SU-DHL-6 (cell line): ENCODE measurements around the gene SNX15.

ENCODE experiments used
- H2AFZ ChIP-seq: fragments of 200-600 bp; sonication (generic); 2 replicates; pipeline ENCODE4 v1.6.1; 2014; ENCODE audit warnings: low read depth, mild to moderate bottlenecking, moderate library complexity, mixed read lengths, antibody characterized with exemption, low read length; ENCODE audit not compliant: severe bottlenecking
- H3F3A ChIP-seq: fragments of 200-600 bp; shearing (Covaris generic); 2 replicates; pipeline ENCODE4 v1.6.0; 2016; ENCODE audit warnings: antibody characterized with exemption, mild to moderate bottlenecking; ENCODE audit not compliant: insufficient read depth
- H3K27ac ChIP-seq: fragments of 200-600 bp; sonication (generic); 2 replicates; pipeline ENCODE4 v1.5.1; 2016; ENCODE audit warnings: low read depth, mild to moderate bottlenecking, low read length, moderate library complexity, mixed read lengths
- H3K27me3 ChIP-seq: fragments of 200-600 bp; sonication (generic), shearing (Covaris generic); 2 replicates; pipeline ENCODE4 v1.6.0; 2014; ENCODE audit warnings: mild to moderate bottlenecking, low read length
- H3K36me3 ChIP-seq: fragments of 200-600 bp; sonication (generic); 2 replicates; pipeline ENCODE4 v1.6.1; 2014; ENCODE audit warnings: mild to moderate bottlenecking, low read length, mixed read lengths
- H3K4me2 ChIP-seq: fragments of 300-600, 200-600 bp; shearing (Covaris generic), sonication (generic); 2 replicates; pipeline ENCODE4 v1.6.0; 2014; ENCODE audit warnings: low read length, low read depth, mild to moderate bottlenecking; ENCODE audit not compliant: poor library complexity, severe bottlenecking
- H3K4me3 ChIP-seq: fragments of 200-600 bp; sonication (generic); 2 replicates; pipeline ENCODE4 v1.5.1; 2014; ENCODE audit warnings: antibody characterized with exemption, low read length, mild to moderate bottlenecking, mixed read lengths; ENCODE audit not compliant: insufficient read depth, poor library complexity, severe bottlenecking
- H3K79me2 ChIP-seq: fragments of 200-600 bp; sonication (generic); 2 replicates; pipeline ENCODE4 v1.6.1; 2014; ENCODE audit warnings: mild to moderate bottlenecking, low read length, moderate library complexity; ENCODE audit not compliant: insufficient read depth
- H3K9ac ChIP-seq: fragments of 200-600 bp; sonication (generic); 2 replicates; pipeline ENCODE4 v1.7.0; 2014; ENCODE audit warnings: mild to moderate bottlenecking, low read length
- H3K9me2 ChIP-seq: fragments of 200-600 bp; sonication (generic); replicated peaks from 2 replicates; pipeline ENCODE4 v1.6.1; 2014; ENCODE audit warnings: low read length; ENCODE audit not compliant: insufficient read depth
- H3K9me3 ChIP-seq: fragments of 200-600 bp; sonication (generic); 2 replicates; pipeline ENCODE4 v1.6.1; 2014; ENCODE audit warnings: low read length, mixed read lengths; ENCODE audit not compliant: insufficient read depth
- H4K20me1 ChIP-seq: fragments of 200-600 bp; sonication (generic); 2 replicates; pipeline ENCODE4 v1.6.1; 2014; ENCODE audit warnings: low read depth, mild to moderate bottlenecking, antibody characterized with exemption, low read length, moderate library complexity, mixed read lengths
- EZH2phosphoT487 ChIP-seq: fragments of 200-600 bp; sonication (generic), shearing (Covaris generic); conservative IDR thresholded peaks from 2 replicates; pipeline ENCODE4 v1.6.1; 2018; ENCODE audit warnings: mild to moderate bottlenecking, antibody characterized with exemption, low read length, moderate library complexity, mixed read lengths
- TF ChIP-seq, protein P1 (sequence below): fragments of 200-600 bp; sonication (generic); IDR thresholded peaks from one replicate; pipeline ENCODE4 v1.5.1; 2017; ENCODE audit warnings: antibody characterized with exemption, mild to moderate bottlenecking, low read length, moderate library complexity; ENCODE audit not compliant: insufficient read depth, poor library complexity, severe bottlenecking

SNX15 gene

GRCh38 chr11:65085446-65085845 lies 58.2 kb downstream of the SNX15 start:
- no peak overlapping the region for H3K27ac ChIP-seq
- H3F3A ChIP-seq: no peaks in the 10 kb centered on the region
- no peaks in the 10 kb centered on the region for H4K20me1 ChIP-seq
- peak overlapping the region; percentile 73 for H3K4me2 ChIP-seq
- no peak overlapping the region for H3K9ac ChIP-seq
- no peaks in the 10 kb centered on the region for H3K9me3 ChIP-seq
- H3K36me3 ChIP-seq: peaks cover 9% of the 10 kb centered on the region
- H3K79me2 ChIP-seq: peaks cover 47% of the 10 kb centered on the region
- H3K4me3 ChIP-seq: no peak overlapping the region
- H3K9me2 ChIP-seq: no peaks in the 10 kb centered on the region
- no peaks in the 10 kb centered on the region for H3K27me3 ChIP-seq
- TF ChIP-seq, protein P1, sequence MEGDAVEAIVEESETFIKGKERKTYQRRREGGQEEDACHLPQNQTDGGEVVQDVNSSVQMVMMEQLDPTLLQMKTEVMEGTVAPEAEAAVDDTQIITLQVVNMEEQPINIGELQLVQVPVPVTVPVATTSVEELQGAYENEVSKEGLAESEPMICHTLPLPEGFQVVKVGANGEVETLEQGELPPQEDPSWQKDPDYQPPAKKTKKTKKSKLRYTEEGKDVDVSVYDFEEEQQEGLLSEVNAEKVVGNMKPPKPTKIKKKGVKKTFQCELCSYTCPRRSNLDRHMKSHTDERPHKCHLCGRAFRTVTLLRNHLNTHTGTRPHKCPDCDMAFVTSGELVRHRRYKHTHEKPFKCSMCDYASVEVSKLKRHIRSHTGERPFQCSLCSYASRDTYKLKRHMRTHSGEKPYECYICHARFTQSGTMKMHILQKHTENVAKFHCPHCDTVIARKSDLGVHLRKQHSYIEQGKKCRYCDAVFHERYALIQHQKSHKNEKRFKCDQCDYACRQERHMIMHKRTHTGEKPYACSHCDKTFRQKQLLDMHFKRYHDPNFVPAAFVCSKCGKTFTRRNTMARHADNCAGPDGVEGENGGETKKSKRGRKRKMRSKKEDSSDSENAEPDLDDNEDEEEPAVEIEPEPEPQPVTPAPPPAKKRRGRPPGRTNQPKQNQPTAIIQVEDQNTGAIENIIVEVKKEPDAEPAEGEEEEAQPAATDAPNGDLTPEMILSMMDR: no peak
- TF ChIP-seq EZH2phosphoT487: no peak
- no peak overlapping the region for H2AFZ ChIP-seq

DNA sequence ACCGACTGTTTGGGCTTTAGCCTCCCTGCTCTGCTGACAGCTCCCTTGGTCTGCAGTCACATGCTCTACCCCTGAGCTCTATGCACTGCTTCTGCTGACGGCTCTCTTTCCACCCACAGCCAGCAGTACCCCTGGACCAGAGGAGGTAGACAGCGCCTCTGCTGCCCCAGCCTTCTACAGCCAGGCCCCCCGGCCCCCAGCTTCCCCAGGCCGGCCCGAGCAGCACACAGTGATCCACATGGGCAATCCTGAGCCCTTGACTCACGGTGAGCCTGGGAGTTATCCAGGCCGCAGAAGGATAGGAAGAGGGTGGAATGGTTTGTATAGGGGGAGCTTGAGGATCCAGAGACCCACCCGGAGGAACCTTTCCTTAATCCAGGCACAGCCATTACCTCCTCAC lies 59.6 kb downstream of the SNX15 start:
- Histone ChIP-seq H3K27me3 (no peaks in the 10 kb centered on the region), H3K9me2 (no peaks in the 10 kb centered on the region), H3F3A (peaks cover under 1% of the 10 kb centered on the region; the same call in 1 of the 2 replicates), H3K27ac (no peak overlapping the region), H3K9me3 (no peaks in the 10 kb centered on the region), H3K4me3 (no peak overlapping the region), H2AFZ (no peak overlapping the region), H3K36me3 (peaks cover 6% of the 10 kb centered on the region; the same call in 1 of the 2 replicates), H3K4me2 (no peak overlapping the region), H4K20me1 (no peaks in the 10 kb centered on the region), H3K9ac (no peak overlapping the region), H3K79me2 (peaks cover 34% of the 10 kb centered on the region)
- TF ChIP-seq, protein P1: no peak
- no peak for TF ChIP-seq EZH2phosphoT487

DNA sequence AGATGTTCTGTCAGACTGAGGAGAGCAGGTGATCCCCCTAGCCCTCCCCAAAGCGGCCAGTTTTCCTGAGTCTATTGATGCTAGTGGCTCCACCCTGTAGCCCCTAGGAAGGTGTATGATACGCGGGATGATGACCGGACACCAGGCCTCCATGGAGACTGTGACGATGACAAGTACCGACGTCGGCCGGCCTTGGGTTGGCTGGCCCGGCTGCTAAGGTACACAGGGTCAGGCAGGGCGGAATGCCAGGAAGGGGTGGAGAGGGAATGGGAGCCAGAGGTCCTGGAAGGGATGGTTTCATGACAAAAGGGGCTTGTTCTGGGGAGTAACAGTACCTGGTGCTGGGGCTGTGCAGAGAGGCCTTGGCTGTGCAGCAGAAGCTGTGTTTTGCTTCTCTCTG lies 60.0 kb downstream of the SNX15 start:
- Histone ChIP-seq H3K4me2 (no peak overlapping the region), H3K27me3 (no peaks in the 10 kb centered on the region), H3K9me3 (no peaks in the 10 kb centered on the region), H3K4me3 (no peak overlapping the region), H3F3A (peaks cover 4% of the 10 kb centered on the region; the same call in 1 of the 2 replicates), H3K79me2 (peaks cover 30% of the 10 kb centered on the region), H3K27ac (no peak overlapping the region), H3K9ac (no peak overlapping the region), H3K9me2 (no peaks in the 10 kb centered on the region), H3K36me3 (peaks cover 3% of the 10 kb centered on the region; the same call in 1 of the 2 replicates), H4K20me1 (no peaks in the 10 kb centered on the region), H2AFZ (no peak overlapping the region)
- no peak for TF ChIP-seq EZH2phosphoT487
- TF ChIP-seq, protein P1: no peak

- Histone ChIP-seq H4K20me1 (no peaks in the 10 kb centered on the region), H3K4me2 (no peak overlapping the region), H3K27me3 (no peaks in the 10 kb centered on the region), H3K9me2 (no peaks in the 10 kb centered on the region), H3F3A (peaks cover 5% of the 10 kb centered on the region; the same call in 1 of the 2 replicates), H3K9ac (no peak overlapping the region), H3K27ac (no peak overlapping the region), H3K4me3 (no peak overlapping the region), H3K79me2 (peaks cover 24% of the 10 kb centered on the region), H3K36me3 (0 out of 2 replicates have a peak, but pooled peaks cover 2% of the 10 kb centered on the region), H3K9me3 (no peaks in the 10 kb centered on the region), H2AFZ (no peak overlapping the region)
- no peak for TF ChIP-seq EZH2phosphoT487
- TF ChIP-seq, protein P1: no peak
Observed at GRCh38 chr11:65087827-65088226, 60.6 kb downstream of the SNX15 start.
